Astrocyte of the spinal cord (primary cell): Measurements from ENCODE around the gene ABCG2.
"Not testable (repeated sequence)": the region's sequence is repeated elsewhere in the genome, so short reads cannot be mapped to it uniquely, and the experiment has no call there.

Source experiments
- DNase-seq: peaks from one replicate; pipeline ENCODE4 v3.0.0; 2011; ENCODE audit warnings: low read depth, low spot score
- H3K4me3 ChIP-seq: 2 replicates; pipeline ENCODE4 v1.5.1; 2011; ENCODE audit warnings: low read depth, mild to moderate bottlenecking, low read length, moderate library complexity
- in situ Hi-C: cut with HindIII; loops from 2 replicates; pipeline ENCODE4 v1.10.0; 2017; ENCODE audit warnings: low sequenced_read_pairs
- TF ChIP-seq, protein P1 (sequence below): IDR thresholded peaks from 2 replicates; pipeline ENCODE4 v1.5.1; 2012; ENCODE audit warnings: low read depth, mild to moderate bottlenecking, low read length, inconsistent platforms

Gene ABCG2

DNA sequence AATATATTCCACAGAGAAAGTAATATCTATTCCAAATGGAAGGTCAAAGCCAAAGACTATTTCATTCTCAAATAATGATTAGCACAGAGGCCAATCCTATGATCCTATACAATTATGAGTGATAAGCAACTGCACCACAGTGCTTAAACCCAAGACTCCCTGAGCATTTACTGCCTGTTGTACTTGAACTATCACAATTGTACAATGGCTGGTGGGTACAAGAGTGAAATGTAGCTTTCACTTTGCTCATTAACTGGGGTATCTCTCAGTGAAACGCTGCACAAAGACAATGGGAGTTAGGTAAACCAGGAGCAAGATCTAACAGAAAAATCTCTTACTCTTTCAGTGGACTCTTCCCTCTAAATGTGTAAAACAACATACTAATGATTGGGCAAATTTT is 24.3 kb downstream of the ABCG2 start:
- in situ Hi-C loops = no loop called here
- TF ChIP-seq, protein P1, sequence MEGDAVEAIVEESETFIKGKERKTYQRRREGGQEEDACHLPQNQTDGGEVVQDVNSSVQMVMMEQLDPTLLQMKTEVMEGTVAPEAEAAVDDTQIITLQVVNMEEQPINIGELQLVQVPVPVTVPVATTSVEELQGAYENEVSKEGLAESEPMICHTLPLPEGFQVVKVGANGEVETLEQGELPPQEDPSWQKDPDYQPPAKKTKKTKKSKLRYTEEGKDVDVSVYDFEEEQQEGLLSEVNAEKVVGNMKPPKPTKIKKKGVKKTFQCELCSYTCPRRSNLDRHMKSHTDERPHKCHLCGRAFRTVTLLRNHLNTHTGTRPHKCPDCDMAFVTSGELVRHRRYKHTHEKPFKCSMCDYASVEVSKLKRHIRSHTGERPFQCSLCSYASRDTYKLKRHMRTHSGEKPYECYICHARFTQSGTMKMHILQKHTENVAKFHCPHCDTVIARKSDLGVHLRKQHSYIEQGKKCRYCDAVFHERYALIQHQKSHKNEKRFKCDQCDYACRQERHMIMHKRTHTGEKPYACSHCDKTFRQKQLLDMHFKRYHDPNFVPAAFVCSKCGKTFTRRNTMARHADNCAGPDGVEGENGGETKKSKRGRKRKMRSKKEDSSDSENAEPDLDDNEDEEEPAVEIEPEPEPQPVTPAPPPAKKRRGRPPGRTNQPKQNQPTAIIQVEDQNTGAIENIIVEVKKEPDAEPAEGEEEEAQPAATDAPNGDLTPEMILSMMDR = no peak
- no peak for DNase-seq
- no peak overlapping the region for H3K4me3 ChIP-seq

DNA sequence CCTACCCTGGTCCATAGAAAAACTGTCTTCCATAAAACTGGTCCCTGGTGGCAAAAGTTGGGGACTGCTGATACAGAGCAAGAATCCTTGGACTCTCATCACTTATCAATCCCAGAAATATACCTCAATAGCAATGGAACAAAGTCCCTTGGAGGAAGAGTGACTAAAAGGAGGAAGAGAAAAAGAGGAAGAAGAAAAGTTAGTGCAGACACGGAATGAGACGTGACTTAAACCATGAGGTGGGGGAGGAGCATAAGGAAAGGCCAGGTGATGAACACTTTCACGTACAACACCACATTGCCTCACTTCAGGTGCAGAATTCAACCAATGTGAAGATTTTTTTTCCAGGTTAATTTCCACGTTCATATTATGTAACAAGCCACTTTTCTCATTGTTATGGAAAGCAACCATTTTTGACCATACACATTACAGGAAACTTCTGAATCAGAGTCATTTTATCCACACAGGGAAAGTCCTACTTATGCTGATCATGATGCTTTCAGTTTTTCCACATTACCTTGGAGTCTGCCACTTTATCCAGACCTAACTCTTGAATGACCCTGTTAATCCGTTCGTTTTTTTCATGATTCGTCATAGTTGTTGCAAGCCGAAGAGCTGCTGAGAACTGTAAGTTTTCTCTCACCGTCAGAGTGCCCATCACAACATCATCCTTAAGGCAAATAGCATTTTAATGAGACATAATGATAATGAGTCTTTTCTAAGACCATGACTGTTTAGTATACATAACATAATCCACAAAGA is 27.7 kb downstream of the ABCG2 start:
- in situ Hi-C loops = no loop called here
- no peak overlapping the region for H3K4me3 ChIP-seq
- no peak for DNase-seq
- TF ChIP-seq, protein P1 = no peak

DNA sequence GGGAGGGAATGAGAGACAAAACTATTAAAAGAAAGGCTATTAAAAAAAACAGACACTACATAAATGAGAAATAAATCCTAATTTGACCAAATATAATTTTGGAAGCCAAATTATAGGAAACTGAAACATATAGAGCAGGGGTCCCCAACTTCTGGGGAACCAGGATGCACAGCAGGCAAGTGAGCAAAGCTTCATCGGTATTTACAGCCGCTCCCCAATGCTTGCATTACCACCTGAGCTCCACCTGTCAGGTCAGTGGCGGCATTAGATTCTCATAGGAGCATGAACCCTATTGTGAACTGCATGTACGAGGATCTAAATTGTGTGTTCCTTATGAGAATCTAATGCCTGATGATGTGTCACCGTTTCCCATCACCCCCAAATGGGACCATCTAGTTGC is 28.4 kb downstream of the ABCG2 start:
- no peak overlapping the region for H3K4me3 ChIP-seq
- DNase-seq = no peak
- TF ChIP-seq, protein P1 = no peak
- in situ Hi-C loops = no loop called here

DNA sequence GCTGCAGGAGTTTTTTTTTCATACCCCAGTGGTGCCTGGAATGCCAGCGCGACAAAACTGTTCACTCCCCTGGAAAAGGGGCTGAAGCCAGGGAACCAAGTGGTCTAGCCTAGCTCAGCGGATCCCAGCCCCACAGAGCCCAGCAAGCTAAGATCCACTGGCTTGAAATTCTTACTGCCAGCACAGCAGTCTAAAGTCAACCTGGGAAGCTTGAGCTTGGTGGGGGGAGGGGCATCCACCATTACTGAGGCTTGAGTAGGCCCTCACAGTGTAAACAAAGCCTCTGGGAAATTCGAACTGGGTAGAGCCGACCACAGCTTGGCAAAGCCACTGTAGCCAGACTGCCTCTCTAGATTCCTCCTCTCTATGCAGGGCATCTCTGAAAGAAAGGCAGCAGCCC is 36.2 kb downstream of the ABCG2 start:
- H3K4me3 ChIP-seq, in situ Hi-C loops: not testable (repeated sequence)
- DNase-seq = peak; percentile 14

DNA sequence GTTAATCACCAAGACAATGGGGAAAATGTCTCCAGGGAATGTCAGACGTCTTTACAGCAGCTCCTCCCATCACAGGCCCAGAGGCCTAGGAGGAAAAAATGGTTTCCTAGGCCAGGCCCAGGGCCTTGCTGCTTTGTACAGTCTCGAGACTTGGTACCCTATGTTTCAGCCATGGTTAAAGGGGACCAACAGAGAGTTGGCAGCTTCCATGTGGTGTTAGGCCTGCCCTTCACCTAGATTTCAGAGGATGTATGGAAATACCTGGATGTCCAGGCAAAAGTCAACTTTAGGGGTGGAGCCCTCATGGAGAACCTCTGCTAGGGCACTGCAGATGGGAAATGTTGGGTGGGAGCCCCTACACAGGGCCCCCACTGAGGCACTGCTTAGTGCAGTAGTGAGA is 38.5 kb downstream of the ABCG2 start:
- TF ChIP-seq, protein P1 = no peak
- DNase-seq = no peak
- in situ Hi-C loops = no loop called here
- H3K4me3 ChIP-seq = no peak overlapping the region

DNA sequence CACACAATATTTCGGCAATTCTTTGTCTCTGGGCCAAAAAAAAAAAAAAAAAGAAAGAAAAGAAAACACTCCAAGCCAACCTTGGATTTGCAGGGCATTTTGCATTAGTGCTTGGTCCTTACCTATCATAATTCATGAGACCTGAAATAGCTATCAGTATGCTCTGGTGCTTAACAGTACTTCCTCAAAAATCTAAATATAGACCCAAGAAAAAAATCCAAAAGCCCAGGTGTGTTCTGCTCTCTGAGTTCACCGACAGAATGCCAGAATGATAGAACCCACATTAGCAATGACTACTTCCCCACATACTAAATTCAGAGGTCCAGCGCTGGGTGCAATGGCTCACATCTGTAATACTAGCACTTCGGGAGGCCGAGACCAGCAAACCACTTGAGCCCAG is 42.9 kb downstream of the ABCG2 start:
- TF ChIP-seq, protein P1 = no peak
- in situ Hi-C loops = no loop called here
- no peak for DNase-seq
- H3K4me3 ChIP-seq = no peak overlapping the region

DNA sequence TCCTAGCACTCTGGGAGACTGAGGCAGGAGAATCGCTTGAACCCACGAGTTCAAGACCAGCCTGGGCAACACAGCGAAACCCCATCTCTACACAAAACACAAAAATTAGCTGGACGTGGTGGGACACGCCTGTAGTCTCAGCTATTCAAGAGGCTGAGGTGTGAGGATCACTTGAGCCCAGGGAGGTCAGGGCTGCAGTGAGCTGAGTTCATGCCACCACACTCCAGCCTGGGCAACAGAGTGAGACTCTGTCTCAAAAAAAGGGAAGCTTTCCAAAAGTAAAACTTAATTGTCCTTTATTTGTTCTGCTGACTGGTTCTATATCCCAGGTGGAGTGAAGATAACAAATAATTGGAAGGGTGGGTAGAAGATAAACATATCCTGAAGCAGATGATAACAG is 45.6 kb downstream of the ABCG2 start:
- TF ChIP-seq, protein P1 = no peak
- no peak overlapping the region for H3K4me3 ChIP-seq
- no peak for DNase-seq
- in situ Hi-C loops = no loop called here
